ENCODE results near the gene JAG1.

The JAG1 gene

GRCh38 chr20:10668677-10669368, 5.0 kb downstream of the JAG1 start:
- DNase-seq (ENCODE audit: low read depth, low spot score): no peak

- no peak for DNase-seq (ENCODE audit: low read depth, low spot score)
These were observed 6.1 kb downstream of the JAG1 start for GRCh38 chr20:10667560-10668167.

DNA sequence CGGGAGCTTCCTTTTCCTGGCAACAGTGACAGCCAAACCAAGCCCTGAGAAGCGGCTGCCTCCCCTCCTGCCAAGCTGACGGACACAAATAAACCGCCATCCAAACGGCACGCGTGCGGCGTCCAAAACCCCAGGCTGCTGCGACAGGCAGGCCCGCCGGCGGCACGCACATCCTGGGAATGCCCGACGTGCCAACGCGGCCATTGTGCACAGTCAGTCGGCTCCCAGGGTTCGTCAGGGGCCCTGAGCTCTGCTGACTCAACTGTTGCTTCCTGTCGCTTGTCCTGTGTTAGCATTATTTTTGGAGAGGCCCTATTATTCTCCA, 6.8 kb downstream of the JAG1 start:
- no peak for DNase-seq (ENCODE audit: low read depth, low spot score)

- DNase-seq (ENCODE audit: low read depth, low spot score): no peak
These were observed 7.3 kb downstream of the JAG1 start for GRCh38 chr20:10666221-10667076.

DNA sequence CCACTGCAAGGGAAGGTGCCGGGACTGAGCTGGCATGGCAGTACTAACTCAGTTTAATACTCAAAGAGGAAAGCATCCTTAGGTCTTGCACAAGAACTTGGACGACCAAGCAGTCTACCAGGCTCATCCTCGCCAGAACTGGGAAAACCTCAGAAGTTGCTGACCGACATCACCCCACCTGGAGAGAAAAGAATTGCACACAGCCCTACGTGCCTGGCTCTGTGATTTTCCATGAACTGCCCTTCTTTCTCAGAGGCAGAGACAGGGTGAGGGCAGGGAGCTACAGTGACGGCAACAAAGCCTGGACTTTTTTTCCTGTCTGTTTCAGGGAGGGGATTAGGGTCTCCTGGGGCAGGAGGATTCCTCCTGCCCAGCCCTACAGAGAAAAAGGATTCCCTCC, 8.0 kb downstream of the JAG1 start:
- DNase-seq (ENCODE audit: low read depth, low spot score): no peak

DNA sequence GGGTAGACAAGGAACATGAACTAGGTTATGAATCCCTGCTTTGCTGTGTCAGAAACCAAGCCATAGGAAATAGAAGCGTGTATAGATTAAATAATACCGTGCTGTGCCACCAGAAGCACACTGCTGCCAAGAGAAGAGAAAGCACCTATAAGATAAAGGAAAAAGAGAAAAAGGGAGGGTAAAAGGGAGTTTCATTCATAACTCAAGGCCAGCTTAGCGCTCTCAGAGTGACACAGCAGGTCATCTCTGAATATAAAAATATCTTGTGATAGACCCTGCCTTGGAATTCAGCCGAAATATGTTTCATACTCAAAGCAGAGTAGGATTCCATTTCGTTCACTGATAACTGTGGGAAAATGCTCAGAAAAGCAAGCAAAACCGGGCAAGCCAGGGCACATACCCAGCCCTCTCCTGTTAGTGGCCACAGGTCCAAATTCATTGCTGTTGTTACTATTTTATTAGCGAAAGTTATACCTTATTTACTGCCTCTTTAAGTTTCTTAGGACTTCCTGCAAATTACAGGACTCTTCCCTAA, 8.7 kb downstream of the JAG1 start:
- DNase-seq (ENCODE audit: low read depth, low spot score): no peak

- no peak for DNase-seq (ENCODE audit: low read depth, low spot score)
These were observed 10.0 kb downstream of the JAG1 start for GRCh38 chr20:10663756-10664155.

- DNase-seq (ENCODE audit: low read depth, low spot score): no peak
These were observed 10.9 kb downstream of the JAG1 start for GRCh38 chr20:10662661-10663458.

- no peak for DNase-seq (ENCODE audit: low read depth, low spot score)
These were observed 11.6 kb downstream of the JAG1 start for GRCh38 chr20:10662151-10662550.

- no peak for DNase-seq (ENCODE audit: low read depth, low spot score)
These were observed 12.5 kb downstream of the JAG1 start for GRCh38 chr20:10661261-10661660.

- DNase-seq (ENCODE audit: low read depth, low spot score): no peak
These were observed 13.1 kb downstream of the JAG1 start for GRCh38 chr20:10660661-10661060.

GRCh38 chr20:10659651-10660601, 13.9 kb downstream of the JAG1 start:
- no peak for DNase-seq (ENCODE audit: low read depth, low spot score)

GRCh38 chr20:10658876-10659632, 14.7 kb downstream of the JAG1 start:
- no peak for DNase-seq (ENCODE audit: low read depth, low spot score)

DNA sequence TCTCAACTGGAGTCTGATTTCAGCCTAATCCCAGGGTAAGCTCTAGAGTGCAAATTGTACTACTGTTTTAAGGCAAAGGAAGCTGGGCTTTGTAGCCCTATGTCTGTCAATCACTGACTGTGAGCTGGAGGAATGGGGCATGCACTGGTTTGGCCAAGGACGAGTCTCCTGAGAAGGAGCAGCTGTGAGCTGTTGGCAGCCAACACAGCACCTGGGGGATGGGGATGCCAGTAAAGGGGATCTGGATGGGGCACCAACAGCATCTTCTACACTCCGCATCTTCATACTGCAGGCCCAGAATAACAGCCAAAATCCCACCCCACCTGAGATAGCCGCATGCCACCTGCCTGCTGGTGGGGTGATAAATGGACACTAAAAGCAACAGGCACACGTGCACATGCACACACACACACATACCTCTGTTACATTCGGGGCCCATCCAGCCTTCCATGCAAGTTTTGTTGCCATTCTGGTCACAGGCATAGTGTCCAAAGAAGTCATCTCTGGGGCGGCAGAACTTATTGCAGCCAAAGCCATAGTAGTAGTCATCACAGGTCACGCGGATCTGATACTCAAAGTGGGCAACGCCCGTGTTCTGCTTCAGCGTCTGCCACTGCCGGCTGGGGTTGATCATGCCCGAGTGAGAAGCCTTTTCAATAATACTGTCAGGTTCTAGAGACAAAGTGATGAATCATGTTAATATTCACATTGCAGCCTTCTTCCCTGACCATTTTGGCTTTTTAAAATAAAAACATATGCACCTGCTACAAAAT, 15.6 kb downstream of the JAG1 start:
- no peak for DNase-seq (ENCODE audit: low read depth, low spot score)

DNA sequence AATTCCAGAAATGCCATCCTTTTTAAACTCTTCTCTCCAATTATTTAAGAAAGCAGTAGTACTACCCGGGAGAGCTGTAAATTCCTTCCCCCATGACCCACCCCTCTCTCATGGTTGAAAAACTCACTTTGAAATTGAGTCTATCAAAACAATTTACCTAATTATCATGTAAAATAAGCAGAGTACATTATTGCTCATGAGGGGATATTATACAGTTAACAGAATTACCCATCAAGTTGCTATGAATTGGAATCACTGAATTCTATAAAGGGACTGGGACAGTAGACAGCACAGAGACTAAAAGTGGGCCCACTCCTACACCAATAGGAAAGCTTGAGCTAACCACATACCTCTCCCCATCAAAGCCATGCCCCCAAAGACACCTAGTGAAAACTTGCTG, 16.3 kb downstream of the JAG1 start:
- DNase-seq (ENCODE audit: low read depth, low spot score): no peak

DNA sequence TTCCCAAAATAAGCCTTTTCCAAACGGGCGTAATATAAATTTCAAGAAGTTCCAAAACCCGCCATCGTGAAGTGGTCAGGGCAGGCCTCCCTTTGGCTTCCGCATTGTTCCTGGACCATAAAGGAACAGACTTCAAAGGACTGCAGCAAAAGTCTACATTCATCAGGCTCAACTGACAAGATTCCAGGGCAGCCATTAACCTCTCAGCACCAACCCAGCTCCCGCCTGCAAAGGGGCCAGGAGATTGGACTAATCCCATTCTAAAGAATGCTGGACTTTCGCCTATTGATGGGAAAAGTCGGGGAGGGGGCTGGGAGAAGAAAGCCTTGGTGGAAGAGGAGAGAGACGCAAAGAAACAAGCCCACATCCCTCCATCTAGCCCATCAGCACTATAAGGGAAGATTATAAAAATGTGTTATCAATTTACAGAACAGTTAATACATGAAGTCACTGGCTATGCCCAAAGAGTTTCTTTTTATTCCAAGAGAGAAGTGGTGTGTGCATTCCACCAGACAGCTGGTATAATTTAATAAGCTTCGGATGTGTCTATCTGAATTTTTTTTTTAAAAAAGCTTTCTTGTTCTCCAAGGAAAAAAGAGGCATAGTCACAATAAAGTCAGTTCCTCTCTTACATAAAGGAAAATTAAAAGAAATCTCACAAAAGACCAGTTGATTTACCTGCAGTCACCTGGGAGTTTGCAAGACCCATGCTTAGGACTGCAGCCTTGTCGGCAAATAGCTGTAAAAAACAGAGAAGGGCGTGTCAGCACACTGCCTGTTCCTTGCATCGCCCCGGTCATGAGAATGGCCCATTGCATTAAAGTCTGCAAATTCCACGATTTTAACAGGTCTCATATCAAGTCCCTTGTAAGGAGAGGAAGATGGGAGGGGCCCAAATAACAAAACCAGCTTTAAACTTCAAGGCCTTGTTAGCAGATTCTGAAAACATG, 17.8 kb downstream of the JAG1 start:
- no peak for DNase-seq (ENCODE audit: low read depth, low spot score)

DNA sequence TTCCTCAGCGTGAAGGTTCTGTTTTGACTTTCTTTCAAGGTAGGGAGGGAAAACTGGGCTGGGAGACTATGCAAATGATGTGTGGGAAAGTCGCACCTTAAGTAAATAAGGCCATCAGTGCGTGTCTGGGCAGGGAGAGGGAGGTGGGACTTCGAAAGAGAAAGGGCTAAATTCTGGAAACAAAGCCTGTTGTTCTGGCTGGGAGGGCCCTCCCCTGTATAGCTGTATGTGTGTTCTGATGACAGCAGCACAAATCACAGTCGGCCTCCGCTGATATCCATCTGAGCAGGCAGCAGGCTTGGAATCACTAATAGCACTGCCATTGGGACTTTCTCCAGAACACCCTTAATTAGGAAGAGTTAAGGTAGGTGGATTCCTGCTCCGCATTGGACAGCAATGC, 19.2 kb downstream of the JAG1 start:
- DNase-seq (ENCODE audit: low read depth, low spot score): no peak

DNA sequence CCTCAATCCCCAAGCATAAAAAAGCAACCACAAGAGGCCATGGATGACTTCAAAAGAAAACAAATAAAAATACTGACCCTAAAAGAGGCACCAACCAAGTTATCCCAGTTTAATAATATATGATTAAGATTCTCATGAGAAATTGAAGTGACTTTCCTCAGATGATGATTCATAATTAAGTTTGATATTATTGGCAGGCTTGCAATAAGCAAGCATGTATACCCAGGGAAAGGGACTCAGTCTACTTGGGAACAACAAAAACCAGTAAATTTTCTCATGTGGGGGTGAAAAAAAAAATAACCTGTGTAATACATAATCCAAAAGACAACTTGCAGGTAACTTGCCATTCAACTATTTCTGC, 19.6 kb downstream of the JAG1 start:
- DNase-seq (ENCODE audit: low read depth, low spot score): no peak
